NCI-H2227 (cell line): ENCODE measurements around the gene NSMF.
"Not testable (repeated sequence)": the region's sequence is repeated elsewhere in the genome, so short reads cannot be mapped to it uniquely, and the experiment has no call there.

Experiments used
- DNase-seq: peaks from one replicate; lab custom pipeline; 2025; ENCODE audit not compliant: unreplicated experiment; lab: John Stamatoyannopoulos, UW

Gene NSMF

GRCh38 chr9:137459601-137460362 is 648 bp upstream of the NSMF start:
- DNase-seq: no peak

- peak; percentile 61 for DNase-seq
Observed at GRCh38 chr9:137458194-137459151, 661 bp downstream of the NSMF start.

- no peak for DNase-seq
Observed at GRCh38 chr9:137457406-137458193, 1.5 kb downstream of the NSMF start.

- DNase-seq: no peak
Observed at GRCh38 chr9:137456864-137457405, 2.2 kb downstream of the NSMF start.

- DNase-seq: no peak
Observed at GRCh38 chr9:137456061-137456863, 2.9 kb downstream of the NSMF start.

GRCh38 chr9:137455359-137455991 is 3.7 kb downstream of the NSMF start:
- no peak for DNase-seq

DNA sequence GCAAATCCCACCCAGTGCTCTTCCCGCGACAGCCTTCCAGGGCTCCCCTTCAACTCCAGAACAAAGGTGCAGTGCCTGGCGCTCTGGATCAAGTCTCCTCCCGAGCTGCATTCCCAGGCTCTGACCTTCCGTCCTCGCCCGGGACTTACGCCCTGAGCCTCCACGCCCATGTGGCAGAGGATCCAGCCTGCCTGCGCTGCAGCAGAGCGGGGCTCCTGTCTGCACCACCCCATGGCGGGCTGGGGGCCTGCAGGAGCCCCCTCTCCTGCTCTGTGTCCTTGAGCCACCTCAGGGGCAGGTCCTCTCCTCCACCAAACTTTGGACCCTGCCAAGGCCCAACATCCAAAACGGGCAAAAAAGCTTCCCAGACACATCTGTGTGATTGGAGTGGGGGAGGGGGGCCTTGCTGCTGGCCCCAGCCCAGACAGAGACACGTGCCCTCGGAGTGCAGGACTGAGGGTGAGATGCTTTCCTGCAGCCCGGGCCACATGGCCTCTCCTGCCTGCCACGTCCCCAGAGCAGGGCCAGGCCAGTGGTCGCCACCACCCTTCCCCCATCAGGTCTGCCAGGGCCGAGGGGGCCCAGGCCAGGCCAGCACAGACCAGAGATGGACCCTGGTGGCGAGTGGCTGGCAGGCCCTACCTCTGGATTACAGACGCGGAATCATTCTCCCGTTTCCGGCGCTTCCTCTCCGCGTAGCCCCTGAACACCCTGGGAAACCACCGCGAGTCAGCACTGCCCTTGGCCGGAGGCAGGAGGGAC is 4.4 kb downstream of the NSMF start:
- no peak for DNase-seq

GRCh38 chr9:137454145-137454596 is 5.0 kb downstream of the NSMF start:
- no peak for DNase-seq

DNA sequence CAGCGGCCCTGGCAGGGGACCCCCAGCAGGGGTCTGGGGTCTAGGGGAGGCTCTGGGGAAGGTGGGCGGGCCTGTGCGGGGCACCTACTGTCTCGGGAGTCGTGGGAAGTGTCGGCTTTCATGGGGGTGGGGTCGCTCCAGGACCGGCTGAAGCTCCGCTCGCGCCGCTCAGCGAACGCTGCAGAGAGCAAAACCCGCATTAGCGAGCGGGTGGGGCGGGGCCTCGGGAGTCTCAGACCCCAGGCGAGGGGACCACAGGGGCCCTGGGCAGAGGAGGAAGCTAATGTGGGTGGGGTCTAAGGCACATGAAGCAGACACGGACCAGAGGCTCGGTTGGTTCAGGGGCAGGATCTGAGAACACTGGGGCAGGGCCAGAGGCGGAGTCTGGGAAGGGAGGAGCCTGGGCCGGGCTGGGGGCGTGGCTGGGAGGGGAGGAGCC is 5.5 kb downstream of the NSMF start:
- DNase-seq: no peak

DNA sequence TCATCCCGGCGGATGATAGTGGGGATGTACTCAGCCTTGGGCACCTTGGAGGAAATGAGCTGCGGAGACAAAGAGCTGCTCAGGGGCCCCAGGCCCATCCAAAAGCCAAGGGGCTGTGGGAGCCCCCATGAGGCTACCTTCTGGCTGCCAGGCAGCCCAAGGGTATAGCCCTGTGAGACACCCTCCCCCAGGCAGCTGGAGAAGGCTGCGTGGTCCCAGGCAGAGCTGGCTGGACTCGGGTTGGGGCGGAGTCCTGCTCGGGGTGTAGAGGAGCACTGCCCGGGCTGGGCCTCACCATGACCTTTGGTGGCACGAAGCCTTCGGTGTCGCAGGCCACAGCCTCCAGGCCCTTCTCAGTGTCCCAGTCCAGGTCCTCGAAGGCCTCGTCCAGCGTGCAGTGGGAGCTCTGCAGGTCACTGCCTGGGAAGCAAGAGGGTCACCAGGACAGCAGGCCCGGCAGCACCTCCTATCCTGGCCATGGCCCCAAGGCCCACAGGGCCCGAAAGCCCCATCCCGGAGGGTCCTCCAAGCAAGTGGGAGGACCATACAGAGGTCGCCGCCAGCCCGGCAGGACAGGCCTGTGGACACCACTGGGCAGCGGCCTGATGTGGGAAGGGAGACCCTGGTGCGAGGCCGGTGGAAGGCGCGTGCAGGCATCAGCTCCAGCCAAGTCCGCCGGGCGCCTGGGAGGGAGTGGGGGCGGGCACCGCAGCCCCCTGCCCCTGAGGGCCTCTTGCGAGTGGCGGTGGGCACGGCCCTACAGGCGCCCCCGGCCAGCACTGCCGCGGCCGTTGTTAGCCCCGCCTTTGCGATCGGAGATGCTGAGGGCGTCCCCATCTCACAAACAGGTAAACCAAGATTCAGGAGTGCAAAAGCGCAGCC is 6.1 kb downstream of the NSMF start:
- no peak for DNase-seq

DNA sequence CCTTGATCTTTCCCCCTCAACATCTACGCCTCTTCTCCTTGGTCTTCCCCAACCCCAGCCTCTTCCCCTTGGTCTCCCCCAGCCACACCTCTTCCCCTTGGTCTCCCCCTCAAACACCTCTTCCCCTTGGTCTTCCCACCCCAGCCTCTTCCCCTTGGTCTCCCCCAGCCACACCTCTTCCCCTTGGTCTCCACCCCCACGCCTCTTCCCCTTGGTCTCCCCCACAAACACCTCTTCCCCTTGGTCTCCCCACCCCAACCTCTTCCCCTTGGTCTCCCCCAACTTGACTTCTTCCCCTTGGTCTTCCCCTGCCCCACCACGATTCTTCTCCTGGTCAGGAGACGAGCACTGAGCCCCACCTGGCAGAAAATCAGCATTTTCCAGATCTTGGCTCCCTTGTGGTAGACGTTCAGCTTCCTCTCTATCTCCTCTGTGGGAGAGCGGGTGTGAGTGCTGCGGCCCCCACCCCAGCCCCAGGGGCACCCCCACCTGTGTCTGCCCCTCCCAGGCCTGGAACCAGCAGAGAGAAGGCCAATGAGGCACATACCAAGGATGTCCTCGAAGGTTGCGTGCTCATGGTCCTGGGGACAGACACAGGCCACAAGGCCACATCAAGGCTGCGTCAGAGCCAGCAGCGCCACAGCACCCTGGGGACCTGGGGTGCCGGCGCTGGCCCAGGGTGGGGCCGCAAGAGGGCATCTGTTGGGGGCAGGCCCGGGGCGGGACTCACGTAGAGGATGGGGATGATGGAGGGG is 7.0 kb downstream of the NSMF start:
- no peak for DNase-seq

DNA sequence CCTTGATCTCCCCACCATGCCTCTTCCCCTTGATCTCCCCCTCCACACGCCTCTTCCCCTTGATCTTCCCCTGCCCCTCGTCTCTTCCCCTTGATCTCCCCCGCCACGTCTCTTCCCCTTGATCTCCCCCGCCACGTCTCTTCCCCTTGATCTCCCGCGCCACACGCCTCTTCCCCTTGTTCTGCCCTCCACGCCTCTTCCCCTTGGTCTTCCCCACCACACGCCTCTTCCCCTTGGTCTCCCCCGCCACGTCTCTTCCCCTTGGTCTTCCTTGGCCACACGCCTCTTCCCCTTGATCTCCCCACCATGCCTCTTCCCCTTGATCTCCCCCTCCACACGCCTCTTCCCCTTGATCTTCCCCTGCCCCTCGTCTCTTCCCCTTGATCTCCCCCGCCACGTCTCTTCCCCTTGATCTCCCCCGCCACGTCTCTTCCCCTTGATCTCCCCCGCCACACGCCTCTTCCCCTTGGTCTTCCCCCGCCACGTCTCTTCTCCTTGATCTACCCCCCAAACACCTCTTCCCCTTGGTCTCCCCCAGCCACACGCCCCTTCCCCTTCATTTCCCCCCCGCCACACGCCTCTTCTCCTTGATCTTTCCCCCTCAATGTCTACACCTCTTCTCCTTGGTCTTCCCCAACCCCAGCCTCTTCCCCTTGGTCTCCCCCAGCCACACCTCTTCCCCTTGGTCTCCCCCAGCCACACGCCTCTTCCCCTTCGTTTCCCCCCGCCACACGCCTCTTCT is 7.7 kb downstream of the NSMF start:
- not testable (repeated sequence) for DNase-seq

DNA sequence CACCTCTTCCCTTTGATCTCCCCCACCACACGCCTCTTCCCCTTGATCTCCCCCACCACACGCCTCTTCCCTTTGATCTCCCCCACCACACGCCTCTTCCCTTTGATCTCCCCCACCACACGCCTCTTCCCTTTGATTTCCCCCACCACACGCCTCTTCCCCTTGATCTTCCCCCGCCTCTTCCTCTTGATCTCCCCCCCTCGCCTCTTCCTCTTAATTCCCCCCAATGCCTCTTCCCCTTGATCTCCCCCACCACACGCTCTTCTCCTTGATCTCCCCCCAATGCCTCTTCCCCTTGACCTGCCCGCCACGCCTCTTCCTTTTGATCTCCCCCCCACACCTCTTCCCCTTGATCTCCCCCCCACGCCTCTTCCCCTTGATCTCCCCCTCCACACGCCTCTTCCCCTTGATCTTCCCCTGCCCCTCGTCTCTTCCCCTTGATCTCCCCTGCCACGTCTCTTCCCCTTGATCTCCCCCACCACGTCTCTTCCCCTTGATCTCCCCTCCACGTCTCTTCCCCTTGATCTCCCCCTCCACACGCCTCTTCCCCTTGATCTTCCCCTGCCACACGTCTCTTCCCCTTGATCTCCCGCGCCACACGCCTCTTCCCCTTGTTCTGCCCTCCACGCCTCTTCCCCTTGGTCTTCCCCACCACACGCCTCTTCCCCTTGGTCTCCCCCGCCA is 8.5 kb downstream of the NSMF start:
- not testable (repeated sequence) for DNase-seq

DNA sequence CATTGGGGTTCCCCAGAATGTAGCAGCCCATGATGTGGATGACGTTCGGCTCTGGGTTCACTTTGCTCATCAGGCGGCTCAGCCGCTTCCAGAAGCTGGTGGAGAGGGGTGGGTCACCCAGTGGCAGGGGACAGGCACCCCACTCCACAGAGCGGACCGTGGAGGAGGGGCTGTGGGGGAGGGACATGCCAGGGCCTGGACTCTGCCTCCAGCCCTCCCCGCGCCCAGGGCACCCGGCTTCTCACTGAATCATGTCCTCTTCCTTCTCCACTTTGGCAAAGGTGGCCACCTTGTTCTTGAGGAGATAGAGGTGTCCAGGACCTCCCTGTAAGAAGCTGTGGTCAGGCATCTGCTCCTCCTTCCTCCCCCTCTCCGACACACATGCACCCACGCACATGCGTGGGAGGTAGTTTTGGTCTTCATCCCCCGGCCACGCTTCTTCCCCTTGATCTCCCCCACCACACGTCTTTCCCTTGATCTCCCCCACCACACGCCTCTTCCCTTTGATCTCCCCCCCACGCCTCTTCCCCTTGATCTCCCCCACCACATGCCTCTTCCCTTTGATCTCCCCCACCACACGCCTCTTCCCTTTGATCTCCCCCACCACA is 9.1 kb downstream of the NSMF start:
- no peak for DNase-seq

DNA sequence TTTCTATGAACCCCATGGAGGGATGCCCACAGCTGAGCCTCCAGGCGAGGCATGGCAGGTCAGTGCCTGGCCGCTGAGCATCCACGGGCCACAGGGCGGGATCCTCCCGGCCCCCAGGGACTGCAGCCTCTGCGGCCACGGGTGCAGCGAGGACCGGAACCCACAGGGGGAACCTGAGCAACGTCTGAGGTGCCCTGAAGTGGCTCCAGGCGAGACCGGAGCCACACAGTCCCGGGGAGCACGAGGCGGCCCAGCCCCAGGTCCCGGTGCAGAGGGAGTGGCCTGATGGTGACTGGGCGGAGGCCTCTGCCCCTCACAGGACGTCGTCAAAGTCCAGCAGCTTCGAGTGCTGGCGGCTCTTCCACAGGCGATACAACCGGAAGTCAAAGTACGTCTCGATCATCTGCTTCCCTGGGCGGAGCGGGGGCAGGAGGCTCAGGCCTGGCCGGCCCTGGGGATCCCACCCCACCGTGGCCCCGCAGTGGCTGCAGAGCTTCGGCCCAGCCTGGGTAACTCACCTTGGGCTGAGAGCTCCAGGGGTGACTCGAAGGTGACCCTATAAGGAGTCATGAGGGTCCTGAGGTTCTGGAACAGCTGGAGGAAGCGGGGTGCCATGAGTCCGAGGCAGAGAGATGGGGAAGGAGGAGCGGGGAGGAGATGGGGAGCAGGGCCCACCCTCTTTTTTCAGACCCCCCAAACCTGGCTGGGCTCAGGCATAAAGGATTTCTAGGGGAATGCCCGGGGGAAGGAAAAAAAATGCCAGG is 9.9 kb downstream of the NSMF start:
- DNase-seq: no peak
